Measurements from ENCODE around the gene HPSE2. TPM values are rescaled to one million over a fixed set of nuclear protein-coding genes. Genes with fewer than 3 reads are reported as not detected.

HPSE2 gene
- total and polyA plus RNA-seq, 4 donors = 0.05 TPM; not detected in 3

DNA sequence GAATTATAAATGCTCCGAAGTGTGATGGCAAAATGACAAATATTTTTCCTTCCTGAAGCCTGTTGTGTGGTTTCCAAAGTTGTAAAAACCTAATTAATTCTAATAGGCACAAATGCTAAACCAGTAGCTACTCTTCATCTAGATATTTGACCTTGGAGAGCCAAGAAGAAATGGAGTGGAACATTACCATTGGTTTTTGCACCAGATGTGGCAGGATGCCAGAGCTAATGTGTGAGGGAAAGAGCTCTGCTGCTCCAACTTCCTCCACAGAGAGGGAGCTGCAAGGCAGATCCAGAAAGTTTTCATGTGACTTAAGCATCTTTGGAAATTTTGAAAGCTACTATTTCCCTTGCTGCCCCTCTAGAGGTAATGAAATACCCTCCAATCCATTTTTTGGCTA, 723.8 kb downstream of the HPSE2 start (continued):
- no peak for TF ChIP-seq FOXA2 (IDR thresholded peaks at IDR 0.05)
- TF ChIP-seq, protein P1, sequence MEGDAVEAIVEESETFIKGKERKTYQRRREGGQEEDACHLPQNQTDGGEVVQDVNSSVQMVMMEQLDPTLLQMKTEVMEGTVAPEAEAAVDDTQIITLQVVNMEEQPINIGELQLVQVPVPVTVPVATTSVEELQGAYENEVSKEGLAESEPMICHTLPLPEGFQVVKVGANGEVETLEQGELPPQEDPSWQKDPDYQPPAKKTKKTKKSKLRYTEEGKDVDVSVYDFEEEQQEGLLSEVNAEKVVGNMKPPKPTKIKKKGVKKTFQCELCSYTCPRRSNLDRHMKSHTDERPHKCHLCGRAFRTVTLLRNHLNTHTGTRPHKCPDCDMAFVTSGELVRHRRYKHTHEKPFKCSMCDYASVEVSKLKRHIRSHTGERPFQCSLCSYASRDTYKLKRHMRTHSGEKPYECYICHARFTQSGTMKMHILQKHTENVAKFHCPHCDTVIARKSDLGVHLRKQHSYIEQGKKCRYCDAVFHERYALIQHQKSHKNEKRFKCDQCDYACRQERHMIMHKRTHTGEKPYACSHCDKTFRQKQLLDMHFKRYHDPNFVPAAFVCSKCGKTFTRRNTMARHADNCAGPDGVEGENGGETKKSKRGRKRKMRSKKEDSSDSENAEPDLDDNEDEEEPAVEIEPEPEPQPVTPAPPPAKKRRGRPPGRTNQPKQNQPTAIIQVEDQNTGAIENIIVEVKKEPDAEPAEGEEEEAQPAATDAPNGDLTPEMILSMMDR (IDR thresholded peaks at IDR 0.05; ENCODE audit: low read depth, low read length, missing input control) = no peak

DNA sequence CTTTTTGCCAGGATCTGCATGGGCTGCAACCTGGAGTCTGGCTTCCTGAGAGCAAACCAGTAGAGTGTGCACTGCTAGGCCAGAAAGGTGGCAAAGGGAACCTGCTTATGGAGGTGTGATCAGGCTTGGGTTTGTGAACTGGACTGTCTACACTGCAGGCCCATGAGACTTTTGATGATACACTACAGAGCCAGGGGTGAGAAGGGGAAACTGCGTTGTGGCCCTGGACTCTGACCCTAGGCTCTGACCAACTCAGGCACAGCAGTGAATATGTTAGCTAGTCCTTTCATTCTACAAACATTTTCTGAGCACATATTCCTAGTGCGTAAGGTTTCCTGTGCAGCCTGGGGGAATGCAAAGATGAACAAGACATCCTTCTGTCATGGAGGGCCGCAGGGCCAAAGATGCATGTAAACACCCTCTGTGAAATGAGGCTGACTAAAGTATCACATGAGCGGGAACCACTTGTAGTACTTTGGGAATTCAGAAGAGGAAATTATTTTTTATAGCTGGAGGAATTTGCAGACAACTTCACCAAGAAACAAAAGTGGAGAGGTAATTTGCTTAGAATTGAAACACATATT, 725.1 kb downstream of the HPSE2 start:
- no peaks in the 10 kb centered on the region for H3K9me3 ChIP-seq (ENCODE audit: control insufficient read depth in 4 of 4, low read length in 3 of 4)
- no peak overlapping the region for H3K9ac ChIP-seq (ENCODE audit: low read depth in 1 of 2, low read length in 2 of 2)
- H3K27ac ChIP-seq (ENCODE audit: low read depth in 1 of 2, low read length in 2 of 2) = no peak overlapping the region

DNA sequence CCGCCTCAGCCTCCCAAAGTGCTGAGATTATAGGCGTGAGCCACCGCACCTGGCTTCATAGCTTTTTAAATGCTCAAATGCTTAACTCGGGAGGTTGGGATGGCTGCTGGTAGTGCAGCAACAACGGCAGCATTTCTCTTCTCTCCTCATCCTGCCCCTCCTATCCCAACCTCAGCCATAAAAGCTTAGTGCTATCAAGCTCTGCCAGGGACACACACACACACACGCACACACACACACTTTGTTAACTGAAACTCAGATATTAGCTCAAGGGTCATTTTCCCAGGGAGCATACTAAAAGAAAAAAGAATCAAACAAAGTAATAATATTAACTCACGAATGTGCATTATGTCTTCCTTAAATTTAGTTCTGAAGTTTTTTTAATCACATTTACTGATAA, 725.9 kb downstream of the HPSE2 start:
- Histone ChIP-seq H3K4me1 (ENCODE audit: control insufficient read depth in 4 of 4, insufficient read depth in 4 of 4, low read length in 3 of 4) (no peaks in the 10 kb centered on the region), H3K9ac (ENCODE audit: low read depth in 1 of 2, low read length in 2 of 2) (no peak overlapping the region), H3K27me3 (ENCODE audit: control insufficient read depth in 4 of 4, insufficient read depth in 4 of 4, low read length in 3 of 4) (peaks cover 0 to 3% (median 0%) of the 10 kb centered on the region in 4 donors), H3K4me3 (ENCODE audit: low read depth in 1 of 3, low read length in 3 of 3) (no peak overlapping the region), H3K36me3 (ENCODE audit: control insufficient read depth in 4 of 4, insufficient read depth in 3 of 4, low read depth in 1 of 4, low read length in 3 of 4) (no peaks in the 10 kb centered on the region), H3K27ac (ENCODE audit: low read depth in 1 of 2, low read length in 2 of 2) (no peak overlapping the region), H3K9me3 (ENCODE audit: control insufficient read depth in 4 of 4, low read length in 3 of 4) (no peaks in the 10 kb centered on the region)
- no peak for TF ChIP-seq JUND (IDR thresholded peaks at IDR 0.05)
- TF ChIP-seq TAF1 (conservative IDR thresholded peaks at IDR 0.05) = no peak
- TF ChIP-seq FOXA1 (IDR thresholded peaks at IDR 0.05) = no peak
- TF ChIP-seq, protein P2, sequence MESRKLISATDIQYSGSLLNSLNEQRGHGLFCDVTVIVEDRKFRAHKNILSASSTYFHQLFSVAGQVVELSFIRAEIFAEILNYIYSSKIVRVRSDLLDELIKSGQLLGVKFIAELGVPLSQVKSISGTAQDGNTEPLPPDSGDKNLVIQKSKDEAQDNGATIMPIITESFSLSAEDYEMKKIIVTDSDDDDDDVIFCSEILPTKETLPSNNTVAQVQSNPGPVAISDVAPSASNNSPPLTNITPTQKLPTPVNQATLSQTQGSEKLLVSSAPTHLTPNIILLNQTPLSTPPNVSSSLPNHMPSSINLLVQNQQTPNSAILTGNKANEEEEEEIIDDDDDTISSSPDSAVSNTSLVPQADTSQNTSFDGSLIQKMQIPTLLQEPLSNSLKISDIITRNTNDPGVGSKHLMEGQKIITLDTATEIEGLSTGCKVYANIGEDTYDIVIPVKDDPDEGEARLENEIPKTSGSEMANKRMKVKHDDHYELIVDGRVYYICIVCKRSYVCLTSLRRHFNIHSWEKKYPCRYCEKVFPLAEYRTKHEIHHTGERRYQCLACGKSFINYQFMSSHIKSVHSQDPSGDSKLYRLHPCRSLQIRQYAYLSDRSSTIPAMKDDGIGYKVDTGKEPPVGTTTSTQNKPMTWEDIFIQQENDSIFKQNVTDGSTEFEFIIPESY (IDR thresholded peaks at IDR 0.05) = no peak
- TF ChIP-seq RXRA (IDR thresholded peaks at IDR 0.05) = no peak
- no peak for TF ChIP-seq GABPA (IDR thresholded peaks at IDR 0.05 in 1 of 2, conservative IDR thresholded peaks at IDR 0.05 in 1 of 2)
- no peak for TF ChIP-seq SP1 (IDR thresholded peaks at IDR 0.05)
- TF ChIP-seq, protein P3, sequence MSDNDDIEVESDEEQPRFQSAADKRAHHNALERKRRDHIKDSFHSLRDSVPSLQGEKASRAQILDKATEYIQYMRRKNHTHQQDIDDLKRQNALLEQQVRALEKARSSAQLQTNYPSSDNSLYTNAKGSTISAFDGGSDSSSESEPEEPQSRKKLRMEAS (IDR thresholded peaks at IDR 0.05) = no peak
- no peak for TF ChIP-seq YY1 (IDR thresholded peaks at IDR 0.05)
- no peak for TF ChIP-seq FOXA2 (IDR thresholded peaks at IDR 0.05)
- TF ChIP-seq HNF4G (IDR thresholded peaks at IDR 0.05) = no peak
- TF ChIP-seq RAD21 (IDR thresholded peaks at IDR 0.05) = no peak
- TF ChIP-seq, protein P1 (IDR thresholded peaks at IDR 0.05; ENCODE audit: low read depth, low read length, missing input control) = no peak
- no peak for TF ChIP-seq EGR1 (IDR thresholded peaks at IDR 0.05; ENCODE audit: low read depth in 2 of 2)
- TF ChIP-seq HNF4A (conservative IDR thresholded peaks at IDR 0.05) = no peak
- TF ChIP-seq, protein P4, sequence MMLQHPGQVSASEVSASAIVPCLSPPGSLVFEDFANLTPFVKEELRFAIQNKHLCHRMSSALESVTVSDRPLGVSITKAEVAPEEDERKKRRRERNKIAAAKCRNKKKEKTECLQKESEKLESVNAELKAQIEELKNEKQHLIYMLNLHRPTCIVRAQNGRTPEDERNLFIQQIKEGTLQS (IDR thresholded peaks at IDR 0.05) = no peak
- no peak for TF ChIP-seq NR2F2 (IDR thresholded peaks at IDR 0.05)
- DNase-seq (ENCODE audit: low spot score) = no peak
- 82% methylated on average over 7 of the region's 7 CpGs for WGBS

More for the DNA sequence above, 725.1 kb downstream of the HPSE2 start:
- 84% methylated on average over 4 of the region's 4 CpGs for WGBS
- H3K36me3 ChIP-seq (ENCODE audit: control insufficient read depth in 4 of 4, insufficient read depth in 3 of 4, low read depth in 1 of 4, low read length in 3 of 4) = no peaks in the 10 kb centered on the region
- no peaks in the 10 kb centered on the region for H3K4me1 ChIP-seq (ENCODE audit: control insufficient read depth in 4 of 4, insufficient read depth in 4 of 4, low read length in 3 of 4)
- H3K4me3 ChIP-seq (ENCODE audit: low read depth in 1 of 3, low read length in 3 of 3) = no peak overlapping the region
- peaks cover 0 to 3% (median 0%) of the 10 kb centered on the region in 4 donors for H3K27me3 ChIP-seq (ENCODE audit: control insufficient read depth in 4 of 4, insufficient read depth in 4 of 4, low read length in 3 of 4)
- TF ChIP-seq, protein P3 (IDR thresholded peaks at IDR 0.05) = no peak
- TF ChIP-seq YY1 (IDR thresholded peaks at IDR 0.05) (no peak), GABPA (IDR thresholded peaks at IDR 0.05 in 1 of 2, conservative IDR thresholded peaks at IDR 0.05 in 1 of 2) (no peak), NR2F2 (IDR thresholded peaks at IDR 0.05) (no peak), JUND (IDR thresholded peaks at IDR 0.05) (no peak), EGR1 (IDR thresholded peaks at IDR 0.05; ENCODE audit: low read depth in 2 of 2) (no peak), SP1 (IDR thresholded peaks at IDR 0.05) (no peak), RXRA (IDR thresholded peaks at IDR 0.05) (no peak), TAF1 (conservative IDR thresholded peaks at IDR 0.05) (no peak)
- TF ChIP-seq, protein P1 (IDR thresholded peaks at IDR 0.05; ENCODE audit: low read depth, low read length, missing input control) = no peak
- DNase-seq (ENCODE audit: low spot score) = no peak
